B cell (primary cell): ENCODE results near the gene MORN1. TPM values are rescaled to one million over a fixed set of nuclear protein-coding genes. Genes with fewer than 3 reads are reported as not detected.
A peak's percentile ranks its signal among the peaks of the same experiment; 100 is the strongest.

Experiments used
- ATAC-seq: fragments of 200-7000 bp; cut with Tn5 transposase; one replicate; pipeline ENCODE4 v1.10.0; 2021; ENCODE audit warnings: low read depth, mild to moderate bottlenecking, moderate number of reproducible peaks, moderate library complexity
- CTCF ChIA-PET: fragments of 350-600 bp; sonication (Branson Sonifier 250); formaldehyde crosslinking; loops from one replicate; lab custom pipeline; 2021; ENCODE audit warnings: antibody characterized with exemption, inconsistent platforms; lab: Charles Lee
- POLR2A ChIA-PET: fragments of 350-600 bp; sonication (Branson Sonifier 250); formaldehyde crosslinking; loops from one replicate; lab custom pipeline; 2021; ENCODE audit warnings: antibody characterized with exemption; lab: Charles Lee
- DNase-seq: peaks from one replicate; pipeline ENCODE4 v3.0.0; 2013
- H2AFZ ChIP-seq: 2 replicates; pipeline ENCODE4 v1.6.1; 2012; ENCODE audit warnings: mild to moderate bottlenecking, low read depth, low read length; ENCODE audit not compliant: insufficient read depth, poor library complexity, severe bottlenecking
- H3K27ac ChIP-seq, 2 donors: 1 replicate in 1 of 2; 2 replicates in 1 of 2; pipeline ENCODE4 v1.5.1; 2012 to 2013; ENCODE audit warnings: low read length in 2 of 2, mild to moderate bottlenecking in 2 of 2, moderate library complexity in 1 of 2
- H3K27me3 ChIP-seq, 4 experiments: fragments of 200-600 bp in 1 of 4; sonication (generic) in 1 of 4; replicated peaks in 1 of 4; 1 replicate in 2 of 4; 2 replicates in 2 of 4; pipeline versions ENCODE4 v1.6.1 to v1.7.0; 2013 to 2016; ENCODE audit warnings: low read length in 3 of 4, mild to moderate bottlenecking in 2 of 4, mixed read lengths in 1 of 4, moderate library complexity in 1 of 4; ENCODE audit not compliant: insufficient read depth in 4 of 4, control insufficient read depth in 3 of 4; ENCODE audit errors: control extremely low read depth in 1 of 4
- H3K36me3 ChIP-seq, 2 experiments: replicated peaks in 1 of 2; 1 replicate in 1 of 2; 2 replicates in 1 of 2; pipeline versions ENCODE4 v1.6.1 to v1.7.1; 2013; ENCODE audit warnings: low read length in 1 of 2; ENCODE audit not compliant: insufficient read depth in 2 of 2, control insufficient read depth in 1 of 2; ENCODE audit errors: control extremely low read depth in 1 of 2, extremely low read depth in 1 of 2
- H3K4me1 ChIP-seq, 2 donors: fragments of 200-600 bp in 1 of 2; sonication (generic) in 1 of 2; 1 replicate in 1 of 2; 2 replicates in 1 of 2; pipeline versions ENCODE4 v1.5.1 to v1.6.1; 2013 to 2017; ENCODE audit warnings: low read length in 2 of 2; ENCODE audit not compliant: control insufficient read depth in 2 of 2, insufficient read depth in 2 of 2
- H3K4me2 ChIP-seq: replicated peaks from 2 replicates; pipeline ENCODE3; 2012; ENCODE audit warnings: mild to moderate bottlenecking, low read depth, low read length; ENCODE audit not compliant: poor library complexity, severe bottlenecking
- H3K4me3 ChIP-seq, 5 experiments: fragments of 200-600 bp in 1 of 5; sonication (generic) in 1 of 5; 1 replicate in 3 of 5; 2 replicates in 2 of 5; pipeline versions ENCODE4 v1.5.1 to v1.7.0; 2011 to 2016; ENCODE audit warnings: low read length in 4 of 5, mild to moderate bottlenecking in 4 of 5, low read depth in 2 of 5, control low read depth in 1 of 5, moderate library complexity in 1 of 5; ENCODE audit not compliant: insufficient read depth in 1 of 5; ENCODE audit errors: control extremely low read depth in 1 of 5, extremely low read depth in 1 of 5
- H3K79me2 ChIP-seq: fragments of 200-600 bp; sonication (generic); one replicate; pipeline ENCODE4 v1.6.0; 2016; ENCODE audit warnings: low read length; ENCODE audit not compliant: control insufficient read depth, insufficient read depth
- H3K9ac ChIP-seq: fragments of 200-600 bp; sonication (generic); 2 replicates; pipeline ENCODE4 v1.6.1; 2017; ENCODE audit warnings: mild to moderate bottlenecking, low read length, moderate library complexity
- H3K9me3 ChIP-seq, 3 donors: one replicate each; pipeline versions ENCODE4 v1.6.1 to v1.7.1; 2013; ENCODE audit warnings: low read length in 2 of 3; ENCODE audit not compliant: control insufficient read depth in 2 of 3, insufficient read depth in 1 of 3; ENCODE audit errors: control extremely low read depth in 1 of 3
- H4K20me1 ChIP-seq: 2 replicates; pipeline ENCODE4 v1.6.0; 2012; ENCODE audit warnings: mild to moderate bottlenecking, low read length; ENCODE audit not compliant: insufficient read depth, control insufficient read depth, poor library complexity, severe bottlenecking
- H3K27ac Mint-ChIP-seq: one replicate; pipeline ENCODE4 v1.8.0; 2021; ENCODE audit warnings: mixed read lengths
- H3K27me3 Mint-ChIP-seq: one replicate; pipeline ENCODE4 v1.8.0; 2021; ENCODE audit warnings: mixed read lengths
- H3K4me1 Mint-ChIP-seq: one replicate; pipeline ENCODE4 v1.8.0; 2021; ENCODE audit warnings: mixed read lengths
- H3K4me3 Mint-ChIP-seq: one replicate; pipeline ENCODE4 v1.8.0; 2021; ENCODE audit warnings: mixed read lengths
- H3K9me3 Mint-ChIP-seq: one replicate; pipeline ENCODE4 v1.8.0; 2022; ENCODE audit warnings: mixed read lengths; ENCODE audit not compliant: insufficient read depth
- CTCF ChIP-seq: fragments of 200-600 bp; IDR thresholded peaks from one replicate; pipeline ENCODE4 v1.8.0; 2022; ENCODE audit warnings: antibody characterized with exemption, mild to moderate bottlenecking
- EZH2 ChIP-seq: IDR thresholded peaks from 2 replicates; pipeline ENCODE4 v1.6.1; 2012; ENCODE audit warnings: borderline replicate concordance, low read depth, mild to moderate bottlenecking, moderate library complexity, low read length; ENCODE audit not compliant: insufficient read depth, poor library complexity, severe bottlenecking
- WGBS: methylation state at CpG from one replicate; pipeline ENCODE4 v1.1.5; 2013; ENCODE audit warnings: missing lambda C conversion rate; ENCODE audit not compliant: insufficient coverage; 5-methylcytosine and 5-hydroxymethylcytosine counted together
- intact Hi-C: fragments of 100-400 bp; cut with micrococcal nuclease; formaldehyde crosslinking; loops from one replicate; pipeline ENCODE4 v1.10.0; 2022
- polyA plus RNA-seq: library from polyadenylated mRNA; depleted of rRNA; stranded (reverse); fragments of >200 nt; gene quantifications from 2 replicates; pipeline ENCODE4 v1.2.3, GENCODE V29; 2012
- total RNA-seq, 2 donors: library from RNA; stranded (reverse); fragments of 120-200 nt in 1 of 2; gene quantifications; 1 replicate in 1 of 2; 2 replicates in 1 of 2; pipeline versions ENCODE4 v1.2.3 to v1.2.4, GENCODE V29; 2013 to 2022

The MORN1 gene
- total and polyA plus RNA-seq, 2 donors (not counting 1 experiment from before 2014, with no cell fraction given), result 10.2 to 32.6 TPM

DNA sequence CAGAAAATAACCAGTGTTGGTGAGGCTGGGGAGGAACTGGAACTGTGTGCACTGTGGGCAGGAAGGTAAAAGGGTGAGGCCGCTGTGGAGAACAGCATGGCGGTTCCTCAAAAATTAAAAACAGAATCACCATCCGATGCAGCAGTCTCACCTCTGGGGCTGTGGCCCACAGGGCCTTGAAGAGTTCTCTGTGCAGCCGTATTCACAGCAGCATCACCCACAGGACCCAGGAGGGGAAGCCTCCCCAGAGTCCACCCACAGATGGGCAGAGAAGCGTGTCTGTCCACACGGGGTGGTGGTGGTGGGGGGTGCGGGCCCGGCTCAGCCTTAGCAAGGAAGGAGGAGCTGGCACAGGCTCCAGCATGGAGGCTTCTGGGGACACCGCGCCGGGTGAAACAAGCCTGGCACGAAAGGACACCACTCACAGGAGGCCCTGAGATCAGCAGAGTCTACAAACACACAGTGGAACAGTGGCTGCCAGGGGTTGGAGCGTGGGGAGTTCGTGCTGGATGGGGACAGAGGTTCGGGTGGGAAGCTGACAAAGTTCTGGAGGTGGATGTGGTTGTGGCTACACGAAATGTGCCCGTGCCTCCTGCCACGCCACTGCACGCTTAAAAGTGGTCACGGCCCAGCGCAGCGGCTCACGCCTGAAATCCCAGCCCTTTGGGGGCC is 11.5 kb downstream of the MORN1 start:
- peak overlapping the region; percentile 35 for H2AFZ ChIP-seq
- intact Hi-C loops, result loop anchor here (5.0 kb wide), 1 partner anchor 248 kb away; no protein-coding TSS in a partner anchor
- peaks cover 0 to 13% (median 2%) of the 10 kb centered on the region in 3 donors for H3K9me3 ChIP-seq
- ATAC-seq, result peak; percentile 42
- no peaks in the 10 kb centered on the region for H3K9me3 Mint-ChIP-seq
- no peak overlapping the region for H3K9ac ChIP-seq
- no peaks in the 10 kb centered on the region for H3K79me2 ChIP-seq
- H3K4me3 Mint-ChIP-seq, result peak overlapping the region; percentile 59
- no peak overlapping the region for H3K4me3 ChIP-seq
- no peaks in the 10 kb centered on the region for H3K36me3 ChIP-seq
- DNase-seq, result no peak
- no peaks in the 10 kb centered on the region for H3K27me3 Mint-ChIP-seq
- 65% methylated on average over 14 of the region's 23 CpGs for WGBS
- ChIA-PET CTCF (interaction anchor here (1.2 to 12.5 kb wide), 7 partner anchors 11 to 185 kb away, joined by 4 to 295 read pairs (median 19); partner anchors contain the start of genes FAAP20, MORN1, RER1 and SKI), POLR2A (no interaction called here)
- H4K20me1 ChIP-seq, result no peaks in the 10 kb centered on the region
- peak overlapping the region in 1 of 2 donors; percentile 57 for H3K27ac ChIP-seq
- TF ChIP-seq CTCF (no peak), EZH2 (no peak)
- peak overlapping the region; percentile 47 for H3K4me2 ChIP-seq
- H3K27ac Mint-ChIP-seq, result peak overlapping the region; percentile 81
- H3K27me3 ChIP-seq, result no peaks in the 10 kb centered on the region
- peaks cover 25% of the 10 kb centered on the region for H3K4me1 Mint-ChIP-seq
- H3K4me1 ChIP-seq, result peaks cover 29 to 44% of the 10 kb centered on the region in 2 donors
